ENCODE data around the gene HOXB7.
A peak's percentile ranks its signal among the peaks of the same experiment; 100 is the strongest.

HOXB7 gene

GRCh38 chr17:48596000-48596734 lies 14.7 kb downstream of the HOXB7 start:
- Histone ChIP-seq H3K9ac (ENCODE audit: low read length) (no peak overlapping the region), H3K9me3 (ENCODE audit: insufficient read depth, low read length) (no peaks in the 10 kb centered on the region), H3K36me3 (replicated peaks; ENCODE audit: low read depth, low read length) (no peaks in the 10 kb centered on the region), H3K4me1 (ENCODE audit: low read length) (peaks cover 17% of the 10 kb centered on the region), H3K4me2 (ENCODE audit: low read length) (no peak overlapping the region), H3K4me3 (ENCODE audit: low read length) (peak overlapping the region; percentile 89; the same call in 1 of the 2 replicates), H3K27ac (ENCODE audit: low read length) (no peak overlapping the region), H4K20me1 (ENCODE audit: insufficient read depth, low read length) (no peaks in the 10 kb centered on the region), H3K27me3 (ENCODE audit: low read depth, low read length) (peaks cover 29% of the 10 kb centered on the region), H3K79me2 (ENCODE audit: low read length) (peaks cover 7% of the 10 kb centered on the region; the same call in 1 of the 2 replicates), H2AFZ (ENCODE audit: low read depth, low read length) (no peak overlapping the region)
- TF ChIP-seq CTCF (IDR thresholded peaks at IDR 0.05; ENCODE audit: low read depth, low read length) (no peak), EZH2phosphoT487 (IDR thresholded peaks at IDR 0.05; ENCODE audit: low read depth) (no peak)

GRCh38 chr17:48595278-48595999 lies 15.4 kb downstream of the HOXB7 start:
- no peak overlapping the region for H3K27ac ChIP-seq (ENCODE audit: low read length)
- H3K27me3 ChIP-seq (ENCODE audit: low read depth, low read length): peaks cover 25% of the 10 kb centered on the region
- TF ChIP-seq EZH2phosphoT487 (IDR thresholded peaks at IDR 0.05; ENCODE audit: low read depth) (no peak), CTCF (IDR thresholded peaks at IDR 0.05; ENCODE audit: low read depth, low read length) (no peak)
- peaks cover 7% of the 10 kb centered on the region; the same call in 1 of the 2 replicates for H3K79me2 ChIP-seq (ENCODE audit: low read length)
- peaks cover 15% of the 10 kb centered on the region for H3K4me1 ChIP-seq (ENCODE audit: low read length)
- H3K36me3 ChIP-seq (replicated peaks; ENCODE audit: low read depth, low read length): no peaks in the 10 kb centered on the region
- H3K4me3 ChIP-seq (ENCODE audit: low read length): no peak overlapping the region
- no peak overlapping the region for H2AFZ ChIP-seq (ENCODE audit: low read depth, low read length)
- H3K9ac ChIP-seq (ENCODE audit: low read length): no peak overlapping the region
- no peak overlapping the region for H3K4me2 ChIP-seq (ENCODE audit: low read length)
- no peaks in the 10 kb centered on the region for H3K9me3 ChIP-seq (ENCODE audit: insufficient read depth, low read length)
- H4K20me1 ChIP-seq (ENCODE audit: insufficient read depth, low read length): no peaks in the 10 kb centered on the region

DNA sequence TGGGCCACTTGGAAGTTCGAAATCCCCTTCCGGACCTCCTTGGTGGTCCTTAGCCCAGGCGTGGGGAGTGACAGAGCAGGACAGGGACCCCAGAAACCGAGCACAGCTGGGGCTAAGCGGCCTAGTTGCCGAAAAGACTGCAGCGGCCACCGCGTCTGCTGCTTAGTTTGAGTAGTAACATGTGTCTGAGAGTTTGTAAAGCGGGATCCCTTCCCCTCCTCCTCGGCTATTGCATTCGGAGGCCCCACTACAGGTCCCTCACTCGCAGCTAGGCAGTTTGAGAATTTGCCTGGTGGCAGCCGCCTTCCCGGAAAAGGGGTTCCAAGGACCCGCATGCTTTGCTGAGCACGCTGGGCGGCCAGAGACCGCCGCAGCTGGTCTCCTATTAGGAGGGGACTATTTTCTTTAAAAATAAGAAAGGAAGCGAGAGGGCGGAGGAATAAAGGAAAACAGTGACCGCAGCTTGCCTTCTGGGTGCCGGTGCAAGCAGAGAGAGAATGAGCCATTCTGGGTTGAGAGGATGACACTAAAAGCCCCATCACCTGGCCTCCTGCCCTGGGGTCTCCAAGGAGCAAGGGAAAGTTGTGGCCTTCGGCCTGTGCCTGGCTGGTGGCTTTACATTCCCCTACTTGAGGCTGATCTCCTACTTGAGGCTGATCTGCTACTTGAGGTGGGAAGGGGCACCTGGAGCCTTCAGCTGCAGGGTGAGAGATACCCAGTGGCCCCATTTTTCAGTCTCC lies 16.1 kb downstream of the HOXB7 start:
- Histone ChIP-seq H3K27me3 (ENCODE audit: low read depth, low read length) (peaks cover 26% of the 10 kb centered on the region), H3K79me2 (ENCODE audit: low read length) (peaks cover 7% of the 10 kb centered on the region; the same call in 1 of the 2 replicates), H3K4me3 (ENCODE audit: low read length) (no peak overlapping the region), H2AFZ (ENCODE audit: low read depth, low read length) (no peak overlapping the region), H3K4me2 (ENCODE audit: low read length) (no peak overlapping the region), H4K20me1 (ENCODE audit: insufficient read depth, low read length) (no peaks in the 10 kb centered on the region), H3K36me3 (replicated peaks; ENCODE audit: low read depth, low read length) (no peaks in the 10 kb centered on the region), H3K27ac (ENCODE audit: low read length) (no peak overlapping the region), H3K4me1 (ENCODE audit: low read length) (peaks cover 22% of the 10 kb centered on the region), H3K9ac (ENCODE audit: low read length) (no peak overlapping the region), H3K9me3 (ENCODE audit: insufficient read depth, low read length) (no peaks in the 10 kb centered on the region)
- TF ChIP-seq CTCF (IDR thresholded peaks at IDR 0.05; ENCODE audit: low read depth, low read length) (no peak), EZH2phosphoT487 (IDR thresholded peaks at IDR 0.05; ENCODE audit: low read depth) (no peak)

All from OCI-LY3 (cell line).